IMR-90 (cell line): Measurements from ENCODE around the gene ARMC9. TPM values are rescaled to one million over a fixed set of nuclear protein-coding genes. Genes with fewer than 3 reads are reported as not detected.
A peak's percentile ranks its signal among the peaks of the same experiment; 100 is the strongest.

Source experiments
- ATAC-seq: fragments of 200-7000 bp; cut with Tn5 transposase; 2 replicates; pipeline ENCODE4 v1.9.1; 2020; ENCODE audit warnings: low read depth, mild to moderate bottlenecking, moderate library complexity
- BruUV-seq: library from RNA; stranded (reverse); fragments of 400-500 nt; replicated peaks from 2 replicates; lab custom pipeline; 2021; lab: Mats Ljungman, UMichigan
- CTCF ChIA-PET: fragments of 300-600 bp; formaldehyde crosslinking; extraction: SDS; loops from one replicate; lab custom pipeline; 2021; ENCODE audit warnings: antibody characterized with exemption; lab: Yijun Ruan, JAX
- POLR2A ChIA-PET: fragments of 300-600 bp; sonication (Branson Sonifier 250); formaldehyde crosslinking; loops from one replicate; lab custom pipeline; 2022; ENCODE audit warnings: antibody characterized with exemption; ENCODE audit not compliant: unreplicated experiment; lab: Charles Lee
- DNase-seq: peaks from one replicate; pipeline ENCODE4 v3.0.0; 2013
- H2AFZ ChIP-seq: replicated peaks from 2 replicates; pipeline ENCODE3; 2013; ENCODE audit warnings: low read length, mild to moderate bottlenecking; ENCODE audit not compliant: poor library complexity
- H2AK5ac ChIP-seq: 2 replicates; pipeline ENCODE4 v1.6.1; 2013; ENCODE audit warnings: low read depth, low read length, inconsistent platforms
- H2AK9ac ChIP-seq: replicated peaks from 2 replicates; pipeline ENCODE3; 2013; ENCODE audit warnings: mild to moderate bottlenecking, low read depth, low read length, moderate library complexity; ENCODE audit not compliant: poor library complexity
- H2BK120ac ChIP-seq: 2 replicates; pipeline ENCODE4 v1.6.1; 2013; ENCODE audit warnings: low read depth, low read length, inconsistent platforms
- H2BK15ac ChIP-seq: 3 replicates; pipeline ENCODE4 v1.6.1; 2013; ENCODE audit warnings: low read depth, low read length, inconsistent platforms
- H2BK20ac ChIP-seq: 2 replicates; pipeline ENCODE4 v1.6.1; 2013; ENCODE audit warnings: low read depth, mild to moderate bottlenecking, inconsistent platforms, low read length, moderate library complexity
- H2BK5ac ChIP-seq: 2 replicates; pipeline ENCODE4 v1.6.1; 2013; ENCODE audit warnings: mild to moderate bottlenecking, low read depth, low read length, inconsistent platforms; ENCODE audit not compliant: poor library complexity, severe bottlenecking
- H3K14ac ChIP-seq: replicated peaks from 2 replicates; pipeline ENCODE4 v1.6.1; 2013; ENCODE audit warnings: low read depth, low read length, inconsistent platforms
- H3K18ac ChIP-seq: 2 replicates; pipeline ENCODE4 v1.6.1; 2013; ENCODE audit warnings: low read depth, low read length, control low read depth
- H3K23ac ChIP-seq: 2 replicates; pipeline ENCODE4 v1.6.1; 2013; ENCODE audit warnings: low read depth, low read length, inconsistent platforms
- H3K27ac ChIP-seq: 2 replicates; pipeline ENCODE4 v1.5.1; 2013; ENCODE audit warnings: mild to moderate bottlenecking, control low read depth, low read length; ENCODE audit not compliant: insufficient read depth
- H3K27me3 ChIP-seq: 2 replicates; pipeline ENCODE4 v1.6.1; 2013; ENCODE audit warnings: low read length; ENCODE audit not compliant: control insufficient read depth, insufficient read depth
- H3K36me3 ChIP-seq: 2 replicates; pipeline ENCODE4 v1.6.1; 2013; ENCODE audit warnings: low read length, mixed read lengths; ENCODE audit not compliant: control insufficient read depth, insufficient read depth
- H3K4ac ChIP-seq: 2 replicates; pipeline ENCODE4 v1.6.1; 2013; ENCODE audit warnings: low read depth, low read length, inconsistent platforms
- H3K4me1 ChIP-seq: 2 replicates; pipeline ENCODE4 v1.6.1; 2013; ENCODE audit warnings: low read length, mixed read lengths; ENCODE audit not compliant: control insufficient read depth, insufficient read depth
- H3K4me2 ChIP-seq: 2 replicates; pipeline ENCODE4 v1.6.1; 2013; ENCODE audit warnings: low read depth, mild to moderate bottlenecking, control low read depth, low read length, moderate library complexity
- H3K4me3 ChIP-seq: 2 replicates; pipeline ENCODE4 v1.5.1; 2013; ENCODE audit warnings: low read depth, mild to moderate bottlenecking, control low read depth, low read length, moderate library complexity; ENCODE audit not compliant: insufficient read depth
- H3K56ac ChIP-seq: 2 replicates; pipeline ENCODE4 v1.6.1; 2013; ENCODE audit warnings: low read length, inconsistent platforms; ENCODE audit not compliant: insufficient read depth; ENCODE audit errors: extremely low read depth
- H3K79me1 ChIP-seq, 2 experiments: 2 replicates each; pipeline ENCODE4 v1.6.1; 2013; ENCODE audit warnings: low read length in 2 of 2, inconsistent platforms in 1 of 2, low read depth in 1 of 2
- H3K9ac ChIP-seq: 2 replicates; pipeline ENCODE4 v1.6.1; 2013; ENCODE audit warnings: low read depth, low read length, control low read depth
- H3K9me1 ChIP-seq: 2 replicates; pipeline ENCODE4 v1.6.1; 2013; ENCODE audit warnings: low read length, inconsistent platforms; ENCODE audit not compliant: insufficient read depth
- H3K9me3 ChIP-seq: 2 replicates; pipeline ENCODE4 v1.6.1; 2013; ENCODE audit warnings: low read length; ENCODE audit not compliant: control insufficient read depth, insufficient read depth
- H4K20me1 ChIP-seq: 2 replicates; pipeline ENCODE4 v1.6.1; 2013; ENCODE audit warnings: low read length, inconsistent platforms; ENCODE audit not compliant: insufficient read depth
- H4K5ac ChIP-seq: 2 replicates; pipeline ENCODE4 v1.6.1; 2013; ENCODE audit warnings: mild to moderate bottlenecking, low read depth, low read length, control low read depth
- H4K8ac ChIP-seq, 2 experiments: 2 replicates each; pipeline ENCODE4 v1.6.1; 2013; ENCODE audit warnings: low read depth in 2 of 2, low read length in 2 of 2, control low read depth in 1 of 2, inconsistent platforms in 1 of 2
- H4K91ac ChIP-seq: 2 replicates; pipeline ENCODE4 v1.6.1; 2013; ENCODE audit warnings: low read depth, low read length, inconsistent platforms; ENCODE audit not compliant: insufficient read depth
- BHLHE40 ChIP-seq: fragments of 150-350 bp; IDR thresholded peaks from 2 replicates; pipeline ENCODE4 v1.6.1; 2016; ENCODE audit warnings: mild to moderate bottlenecking, low read depth, low read length
- WGBS, 2 experiments: methylation state at CpG; one replicate each; pipeline versions ENCODE4 v1.1.5 to v1.1.7; 2013; ENCODE audit warnings: missing lambda C conversion rate in 2 of 2; ENCODE audit not compliant: insufficient read length in 1 of 2; ENCODE audit errors: extremely low coverage in 2 of 2; 5-methylcytosine and 5-hydroxymethylcytosine counted together
- dilution Hi-C: fragments of 300-500 bp; cut with HindIII; formaldehyde crosslinking; loops from one replicate; pipeline ENCODE4 v1.14.3; 2018; ENCODE audit warnings: low sequenced_read_pairs; ENCODE audit not compliant: unreplicated experiment
- in situ Hi-C: fragments of 300-500 bp; cut with MboI; formaldehyde crosslinking; loops from 3 replicates; pipeline ENCODE4 v1.14.3; 2019; ENCODE audit warnings: low sequenced_read_pairs, inconsistent platforms, mixed read lengths
- intact Hi-C: fragments of 100-400 bp; cut with micrococcal nuclease; formaldehyde crosslinking; loops from 2 replicates; pipeline ENCODE4 v1.10.0; 2022
- polyA plus RNA-seq, 3 experiments: library from polyadenylated mRNA; depleted of rRNA; stranded (reverse); fragments of >200 nt; gene quantifications; 2 replicates each; pipeline ENCODE4 v1.2.3, GENCODE V29; 2012; ENCODE audit warnings: low replicate concordance in 1 of 3
- total RNA-seq: library from RNA; depleted of rRNA; stranded (reverse); fragments of >200 nt; gene quantifications from 2 replicates; pipeline ENCODE4 v1.2.3, GENCODE V29; 2012
- TF ChIP-seq, protein P1 (sequence below): fragments of 150-350 bp; IDR thresholded peaks from 2 replicates; pipeline ENCODE4 v1.6.1; 2017; ENCODE audit warnings: mild to moderate bottlenecking, antibody characterized with exemption, low read length, low read depth

Gene ARMC9
- total and polyA plus RNA-seq, 2 of the 4 experiments (the other 2 are of a cell fraction): 36.0 to 46.6 TPM

- CTCF ChIA-PET: no interaction called here
- no peaks in the 10 kb centered on the region for H3K36me3 ChIP-seq
- no peak overlapping the region for H3K4me2 ChIP-seq
- H3K14ac ChIP-seq: no peak overlapping the region
- no peak overlapping the region for H3K27ac ChIP-seq
- H2AK9ac ChIP-seq: no peak overlapping the region
- no peak overlapping the region for H4K91ac ChIP-seq
- H4K8ac ChIP-seq: no peak overlapping the region
- H4K5ac ChIP-seq: no peak overlapping the region
- peak overlapping the region; percentile 33; the same call in 1 of the 3 replicates for H2BK15ac ChIP-seq
- H2AK5ac ChIP-seq: no peak overlapping the region
- dilution Hi-C loops: no loop called here
- BruUV-seq: no TSS peak
- peak overlapping the region; percentile 49 for H2BK120ac ChIP-seq
- no peak overlapping the region; the same call in 1 of the 2 replicates for H2BK20ac ChIP-seq
- H3K23ac ChIP-seq: no peak overlapping the region
- intact Hi-C loops: no loop called here
- no peak overlapping the region; the same call in 1 of the 2 replicates for H3K4ac ChIP-seq
- H3K18ac ChIP-seq: no peak overlapping the region
- in situ Hi-C loops: no loop called here
- H3K9me3 ChIP-seq: peaks cover 4% of the 10 kb centered on the region
- H3K9ac ChIP-seq: no peak overlapping the region
- 83% methylated on average over 2 of the region's 5 CpGs; no CpG with 5 or more reads in 1 of the 2 experiments for WGBS, 2 experiments
- H4K20me1 ChIP-seq: no peaks in the 10 kb centered on the region
- POLR2A ChIA-PET: no interaction called here
- no peak overlapping the region for H2BK5ac ChIP-seq
- no peaks in the 10 kb centered on the region for H3K79me1 ChIP-seq
- H3K56ac ChIP-seq: no peak overlapping the region
- ATAC-seq (no peak), DNase-seq (no peak)
- no peak for TF ChIP-seq BHLHE40
- TF ChIP-seq, protein P1, sequence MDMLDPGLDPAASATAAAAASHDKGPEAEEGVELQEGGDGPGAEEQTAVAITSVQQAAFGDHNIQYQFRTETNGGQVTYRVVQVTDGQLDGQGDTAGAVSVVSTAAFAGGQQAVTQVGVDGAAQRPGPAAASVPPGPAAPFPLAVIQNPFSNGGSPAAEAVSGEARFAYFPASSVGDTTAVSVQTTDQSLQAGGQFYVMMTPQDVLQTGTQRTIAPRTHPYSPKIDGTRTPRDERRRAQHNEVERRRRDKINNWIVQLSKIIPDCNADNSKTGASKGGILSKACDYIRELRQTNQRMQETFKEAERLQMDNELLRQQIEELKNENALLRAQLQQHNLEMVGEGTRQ: no peak
- H2AFZ ChIP-seq: no peak overlapping the region
- H3K4me3 ChIP-seq: no peak overlapping the region
- no peaks in the 10 kb centered on the region for H3K27me3 ChIP-seq
- no peaks in the 10 kb centered on the region for H3K9me1 ChIP-seq
- peaks cover 9% of the 10 kb centered on the region for H3K4me1 ChIP-seq
Measured at GRCh38 chr2:231385429-231385828, 187.0 kb downstream of the ARMC9 start.
